ENCODE data around the gene LAMA1.

DNA sequence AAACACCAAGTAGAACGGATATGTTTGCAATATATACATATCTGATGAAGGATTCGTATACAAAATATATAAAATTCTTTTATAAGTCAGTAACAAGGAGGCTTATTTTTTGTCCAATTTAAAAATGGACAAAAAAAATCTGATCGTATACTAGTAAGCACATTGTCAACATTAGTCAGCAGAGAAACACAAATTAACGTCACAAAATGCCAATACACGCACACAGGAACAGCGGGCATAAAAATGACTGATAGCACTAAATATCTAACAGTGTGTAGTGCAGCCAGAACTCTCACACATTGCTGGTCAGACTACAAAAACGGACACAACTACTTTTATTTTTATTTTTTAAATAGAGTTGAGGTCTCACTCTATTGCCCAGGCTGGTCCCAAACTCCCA lies 69.5 kb downstream of the LAMA1 start:
- no peak for TF ChIP-seq POLR2A (IDR thresholded peaks at IDR 0.05)
- TF ChIP-seq, protein P1, sequence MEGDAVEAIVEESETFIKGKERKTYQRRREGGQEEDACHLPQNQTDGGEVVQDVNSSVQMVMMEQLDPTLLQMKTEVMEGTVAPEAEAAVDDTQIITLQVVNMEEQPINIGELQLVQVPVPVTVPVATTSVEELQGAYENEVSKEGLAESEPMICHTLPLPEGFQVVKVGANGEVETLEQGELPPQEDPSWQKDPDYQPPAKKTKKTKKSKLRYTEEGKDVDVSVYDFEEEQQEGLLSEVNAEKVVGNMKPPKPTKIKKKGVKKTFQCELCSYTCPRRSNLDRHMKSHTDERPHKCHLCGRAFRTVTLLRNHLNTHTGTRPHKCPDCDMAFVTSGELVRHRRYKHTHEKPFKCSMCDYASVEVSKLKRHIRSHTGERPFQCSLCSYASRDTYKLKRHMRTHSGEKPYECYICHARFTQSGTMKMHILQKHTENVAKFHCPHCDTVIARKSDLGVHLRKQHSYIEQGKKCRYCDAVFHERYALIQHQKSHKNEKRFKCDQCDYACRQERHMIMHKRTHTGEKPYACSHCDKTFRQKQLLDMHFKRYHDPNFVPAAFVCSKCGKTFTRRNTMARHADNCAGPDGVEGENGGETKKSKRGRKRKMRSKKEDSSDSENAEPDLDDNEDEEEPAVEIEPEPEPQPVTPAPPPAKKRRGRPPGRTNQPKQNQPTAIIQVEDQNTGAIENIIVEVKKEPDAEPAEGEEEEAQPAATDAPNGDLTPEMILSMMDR (IDR thresholded peaks at IDR 0.05) = no peak
